Measurements from ENCODE around the gene RAB20.
A peak's percentile ranks its signal among the peaks of the same experiment; 100 is the strongest.
"Not testable (repeated sequence)": the region's sequence is repeated elsewhere in the genome, so short reads cannot be mapped to it uniquely, and the experiment has no call there.

Gene RAB20, protein sequence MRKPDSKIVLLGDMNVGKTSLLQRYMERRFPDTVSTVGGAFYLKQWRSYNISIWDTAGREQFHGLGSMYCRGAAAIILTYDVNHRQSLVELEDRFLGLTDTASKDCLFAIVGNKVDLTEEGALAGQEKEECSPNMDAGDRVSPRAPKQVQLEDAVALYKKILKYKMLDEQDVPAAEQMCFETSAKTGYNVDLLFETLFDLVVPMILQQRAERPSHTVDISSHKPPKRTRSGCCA

DNA sequence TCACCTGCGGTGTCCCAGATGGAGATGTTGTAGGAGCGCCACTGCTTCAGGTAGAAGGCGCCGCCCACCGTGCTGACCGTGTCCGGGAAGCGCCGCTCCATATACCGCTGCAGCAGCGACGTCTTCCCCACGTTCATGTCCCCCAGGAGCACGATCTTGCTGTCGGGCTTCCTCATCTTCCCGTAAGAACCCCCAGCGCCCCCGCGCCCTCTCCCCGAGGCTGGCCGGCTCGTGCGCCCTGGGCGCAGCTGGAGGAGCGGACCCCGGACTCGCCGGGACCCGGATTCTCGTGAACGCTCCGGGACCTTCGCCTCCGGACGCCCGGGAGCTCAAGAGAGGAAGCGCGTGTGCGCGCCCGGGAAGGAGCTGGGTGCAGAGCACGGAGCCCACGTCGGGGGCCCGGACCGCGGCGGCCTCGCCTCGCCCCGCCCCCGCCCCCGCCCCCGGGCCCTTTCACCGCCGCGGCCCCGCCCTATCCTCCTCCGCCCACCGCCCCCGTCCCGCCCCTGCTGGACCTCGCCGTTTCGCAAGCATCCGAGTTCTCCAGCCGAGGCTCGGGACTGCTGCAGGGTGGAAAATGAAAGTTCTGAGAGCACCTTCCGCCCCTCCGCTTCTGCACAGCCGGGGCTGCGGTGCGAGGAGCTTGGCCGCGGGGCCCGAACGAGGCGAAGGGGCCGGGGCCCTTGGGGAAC, at the start of gene RAB20:
Gene RAB20, minus strand, starts transcription at position 379 of the 692 bp plus-strand sequence. Its CDS starts 203 bp downstream, at position 176.
- peak in 1 of 2 donors; percentile 44 for DNase-seq

DNA sequence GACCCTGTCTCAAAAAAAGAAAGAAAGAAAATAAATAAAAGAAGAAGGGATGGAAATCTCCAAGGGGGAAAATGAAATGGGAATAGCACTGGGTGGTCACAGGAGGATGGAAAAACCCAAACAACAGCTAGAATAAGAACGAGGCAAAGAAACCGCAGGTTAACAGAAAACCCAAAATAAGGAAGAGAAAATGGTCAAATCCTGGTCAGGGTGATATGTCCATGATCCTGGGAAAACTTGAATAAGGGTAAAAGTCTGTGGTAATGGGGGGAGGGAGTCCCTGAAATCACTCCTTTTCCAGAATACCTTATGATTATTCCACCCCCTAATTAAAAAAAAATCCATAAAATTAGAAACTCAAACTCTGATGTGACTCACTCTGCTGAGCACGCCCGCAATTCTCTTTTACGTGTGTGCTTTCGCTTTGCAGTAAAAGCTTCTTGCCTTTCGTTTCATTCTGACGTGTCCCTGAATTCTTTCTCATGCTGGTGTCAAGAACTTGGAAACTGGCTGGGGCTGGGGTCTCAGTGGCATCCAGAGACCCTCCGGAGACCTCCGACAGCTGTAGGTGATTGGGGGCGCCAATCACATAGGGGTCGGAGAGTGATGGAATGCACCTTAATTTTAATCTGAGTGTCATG, 49.6 kb upstream of the RAB20 start:
- DNase-seq = no peak

DNA sequence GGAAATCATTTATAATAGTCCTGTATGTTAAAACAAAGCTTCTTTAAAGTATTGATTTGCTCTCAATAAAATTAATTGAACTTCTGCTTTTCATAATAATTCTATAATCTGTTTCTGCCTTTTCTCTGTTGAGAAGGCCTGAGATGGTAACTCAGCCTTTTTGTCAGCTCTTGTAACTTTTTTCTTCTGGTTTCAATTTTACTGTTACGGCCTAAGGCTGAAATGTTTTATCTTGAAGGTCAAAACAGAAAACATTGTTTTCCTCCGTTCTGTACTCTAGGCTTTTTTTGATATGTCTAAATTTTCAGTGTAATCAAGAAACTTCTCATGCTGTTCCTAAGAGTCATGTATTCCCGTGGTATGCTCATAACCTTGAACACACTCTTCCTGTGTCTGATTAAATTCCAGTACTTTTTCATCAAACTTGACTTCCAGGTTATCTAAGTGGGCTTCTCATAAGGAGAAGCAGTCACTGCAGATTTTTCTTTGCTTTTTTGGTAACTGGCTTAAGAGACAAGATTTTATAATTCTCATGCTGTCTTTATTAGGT, 46.2 kb upstream of the RAB20 start:
- no peak for DNase-seq

DNA sequence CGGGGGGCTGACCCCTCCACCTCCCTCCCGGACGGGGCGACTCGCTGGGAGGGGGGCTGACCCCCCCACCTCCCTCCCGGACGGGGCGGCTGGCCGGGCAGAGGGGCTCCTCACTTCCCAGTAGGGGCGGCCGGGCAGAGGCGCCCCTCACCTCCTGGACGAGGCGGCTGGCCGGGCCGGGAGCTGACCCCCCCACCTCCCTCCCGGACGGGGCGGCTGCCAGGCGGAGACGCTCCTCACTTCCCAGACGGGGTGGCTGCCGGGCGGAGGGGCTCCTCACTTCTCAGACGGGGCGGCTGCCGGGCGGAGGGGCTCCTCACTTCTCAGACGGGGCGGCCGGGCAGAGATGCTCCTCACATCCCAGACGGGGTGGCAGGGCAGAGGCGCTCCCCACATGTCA, 44.8 kb upstream of the RAB20 start:
- not testable (repeated sequence) for DNase-seq

DNA sequence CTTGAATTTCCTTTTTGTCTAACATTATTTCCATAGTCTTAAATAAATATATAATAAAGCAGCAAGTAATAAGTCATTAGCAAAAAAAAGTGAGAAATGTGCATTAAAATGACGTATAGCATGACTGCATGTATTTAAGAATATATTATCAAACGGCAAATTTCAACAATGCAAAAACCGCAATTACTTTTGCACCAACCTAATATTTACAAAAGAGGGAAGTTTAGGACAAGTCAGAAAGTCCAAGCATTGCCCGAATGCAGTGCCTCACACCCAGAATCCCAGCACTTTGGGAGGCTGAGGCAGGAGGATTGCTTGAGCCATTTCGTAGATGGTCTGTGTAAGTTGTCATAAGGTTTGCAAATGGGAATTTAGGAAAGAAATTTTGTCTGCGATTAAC, 43.6 kb upstream of the RAB20 start:
- DNase-seq = no peak

DNA sequence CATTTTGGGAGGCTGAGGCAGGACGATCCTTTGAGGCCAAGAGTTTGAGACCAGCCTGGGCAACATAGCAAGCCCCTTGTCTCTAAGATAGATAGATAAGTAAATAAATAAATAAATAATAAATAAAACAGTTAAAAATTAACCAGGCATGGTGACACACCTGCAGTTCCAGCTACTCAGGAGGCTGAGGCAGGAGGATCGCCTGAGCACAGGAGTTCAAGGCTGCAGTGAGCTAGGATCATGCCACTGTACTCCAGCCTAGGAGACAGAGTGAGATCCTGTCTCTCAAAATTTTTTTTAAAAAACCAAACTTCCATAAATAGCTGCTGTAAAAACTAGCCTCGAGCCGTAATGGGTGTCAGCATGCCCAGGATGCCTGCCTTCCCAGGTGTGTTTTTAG, 39.5 kb upstream of the RAB20 start:
- DNase-seq = no peak

DNA sequence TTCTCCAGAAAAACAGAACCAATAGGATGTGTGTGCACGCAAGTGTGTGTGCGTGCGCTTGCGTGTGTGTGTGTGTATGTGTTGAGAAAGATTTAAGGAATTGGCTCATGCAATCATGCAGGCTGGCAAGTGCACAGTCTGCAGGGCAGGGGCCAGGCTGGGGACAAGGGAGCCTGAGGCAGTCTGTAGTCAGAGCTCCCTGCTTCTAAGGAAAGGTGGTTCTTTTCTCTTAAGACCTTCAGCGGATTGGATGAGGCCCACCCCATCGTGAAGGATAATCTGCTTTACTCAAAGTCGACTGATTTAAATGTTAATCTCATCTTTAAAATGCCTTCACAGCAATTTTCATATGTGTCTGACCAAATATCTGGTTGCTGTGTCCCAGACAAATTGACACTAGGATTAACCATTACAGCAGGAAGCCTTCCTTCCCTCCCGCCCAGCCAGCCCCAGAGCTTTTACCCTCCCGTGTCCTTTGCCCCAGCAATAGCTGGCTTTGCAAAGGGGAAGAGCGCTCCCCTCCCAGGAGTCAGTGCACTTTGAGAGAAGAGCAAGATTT, 38.8 kb upstream of the RAB20 start:
- DNase-seq = no peak

DNA sequence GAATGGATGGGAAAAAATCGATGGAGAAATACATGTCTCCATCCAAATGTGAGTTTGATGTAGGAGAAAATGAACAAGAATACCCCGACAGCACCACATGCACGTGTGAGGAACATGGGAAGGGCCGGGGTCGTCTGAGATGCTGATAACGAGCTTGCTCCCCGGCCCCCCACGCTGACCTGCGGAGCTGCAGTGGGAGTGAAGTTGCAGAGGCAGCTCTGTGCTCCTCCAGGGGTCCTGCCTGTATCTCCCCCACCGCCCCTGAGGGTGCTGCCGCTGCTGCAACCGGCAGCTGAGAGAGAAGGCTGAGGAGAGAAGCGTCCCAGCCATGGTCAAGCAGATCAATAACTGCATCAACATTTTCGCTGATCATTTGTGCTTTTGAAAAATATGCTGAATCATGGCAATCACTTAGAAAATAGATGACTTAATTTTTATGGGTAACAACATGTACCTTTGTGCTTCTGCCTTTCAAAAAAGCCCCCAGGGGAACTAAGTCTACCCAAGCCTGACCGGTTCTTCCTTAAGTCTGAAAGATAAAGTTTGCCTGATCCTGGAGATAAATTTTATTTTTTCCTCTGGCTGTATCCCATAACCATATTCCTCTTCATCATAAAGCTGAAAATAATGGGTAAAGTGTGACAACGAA, 35.6 kb upstream of the RAB20 start:
- DNase-seq = no peak

DNA sequence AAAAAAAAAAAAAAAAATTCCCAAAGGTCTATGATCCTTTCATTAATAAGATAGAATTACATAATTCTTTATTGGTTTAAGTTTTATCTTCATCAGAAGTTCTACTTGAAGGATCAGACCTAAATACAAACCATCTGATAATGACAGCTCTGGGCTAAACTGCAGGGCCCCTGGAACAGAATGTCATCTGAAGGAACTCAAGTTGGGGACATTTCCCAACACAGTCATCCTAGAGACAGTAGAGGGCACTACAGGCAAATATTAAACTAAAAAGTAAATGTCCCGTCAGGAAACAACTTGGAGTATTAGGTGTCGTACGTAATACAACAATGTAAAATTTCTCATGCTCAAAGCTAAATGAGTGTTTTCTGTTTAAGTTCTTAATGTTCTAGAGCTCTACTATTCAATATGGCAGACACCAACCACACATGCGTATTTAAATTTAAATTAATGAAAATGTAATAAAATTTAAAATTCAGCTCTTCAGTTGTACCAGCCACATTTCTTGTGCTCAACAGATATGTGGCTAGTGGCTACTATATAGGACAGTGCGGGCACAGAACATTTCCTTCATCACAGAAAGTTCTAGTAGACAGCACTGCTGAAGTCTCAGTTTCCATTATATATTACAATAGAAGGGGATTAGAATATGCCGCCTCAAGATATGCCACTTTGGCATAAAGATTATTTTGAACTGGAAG, 32.1 kb upstream of the RAB20 start:
- DNase-seq = peak in 1 of 2 donors; percentile 36

DNA sequence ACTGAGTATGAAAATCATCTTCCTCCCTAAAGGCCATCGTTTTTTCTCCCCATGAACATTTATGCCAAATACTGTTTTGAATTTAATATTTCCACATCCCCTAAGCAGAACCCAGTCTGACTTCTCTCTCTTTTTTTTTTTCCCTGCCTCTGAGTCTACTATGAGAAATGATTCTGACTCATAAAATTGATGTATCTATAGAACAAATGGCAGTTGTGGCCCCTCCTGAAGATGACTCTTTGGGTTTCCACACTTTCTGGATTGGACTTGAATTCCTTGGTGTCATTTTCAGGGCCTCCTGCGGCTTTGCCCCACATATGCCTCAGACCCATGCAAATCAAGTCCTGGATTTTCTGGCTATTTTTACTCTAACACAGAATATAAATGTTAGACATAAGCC, 31.1 kb upstream of the RAB20 start:
- no peak for DNase-seq

DNA sequence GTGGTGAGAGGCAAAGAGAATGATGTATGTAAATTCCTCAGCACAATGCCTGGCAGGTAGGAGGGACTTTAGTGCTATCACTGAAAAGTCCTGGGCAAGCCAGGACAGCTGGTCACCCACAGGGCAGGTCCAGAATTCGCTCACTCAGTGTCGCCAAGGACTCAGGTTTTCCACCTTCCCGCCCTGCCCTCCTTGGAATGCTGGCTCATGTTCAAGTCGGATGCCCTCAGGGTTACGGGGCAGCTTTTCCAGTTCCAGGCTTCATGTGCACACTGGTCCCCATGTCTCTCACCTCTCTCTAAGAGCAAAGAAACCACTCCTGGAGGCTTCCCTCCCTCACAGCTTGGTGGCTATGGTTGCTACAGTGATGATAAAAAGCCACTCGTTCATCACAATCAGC, 29.1 kb upstream of the RAB20 start:
- DNase-seq = no peak

DNA sequence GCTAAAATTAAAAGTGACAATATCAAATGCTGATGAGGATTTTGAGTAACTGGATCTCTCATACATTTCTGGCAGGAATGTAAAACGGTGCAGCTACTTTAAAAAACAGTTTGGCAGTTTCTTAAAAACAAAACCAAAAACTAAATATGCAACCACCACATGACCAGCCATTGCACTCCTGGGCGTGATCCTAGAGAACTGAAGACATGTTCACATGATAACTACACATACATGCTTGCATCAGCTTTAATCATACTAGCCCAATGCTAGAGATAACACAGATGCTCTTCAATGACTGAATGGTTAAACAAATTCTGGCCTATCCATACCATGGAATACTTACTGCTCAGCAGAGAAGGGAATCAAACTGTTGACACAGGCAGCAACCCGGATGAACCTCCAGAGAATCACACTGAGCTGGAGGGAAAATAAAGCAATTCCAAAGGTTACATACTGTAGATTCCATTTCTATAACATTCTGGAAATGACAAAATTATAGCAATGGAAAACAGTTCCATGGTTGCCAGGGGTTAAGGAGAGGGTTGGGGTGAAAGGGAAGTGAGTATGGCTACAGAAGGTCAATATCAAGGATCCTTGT, 28.4 kb upstream of the RAB20 start:
- DNase-seq = no peak

DNA sequence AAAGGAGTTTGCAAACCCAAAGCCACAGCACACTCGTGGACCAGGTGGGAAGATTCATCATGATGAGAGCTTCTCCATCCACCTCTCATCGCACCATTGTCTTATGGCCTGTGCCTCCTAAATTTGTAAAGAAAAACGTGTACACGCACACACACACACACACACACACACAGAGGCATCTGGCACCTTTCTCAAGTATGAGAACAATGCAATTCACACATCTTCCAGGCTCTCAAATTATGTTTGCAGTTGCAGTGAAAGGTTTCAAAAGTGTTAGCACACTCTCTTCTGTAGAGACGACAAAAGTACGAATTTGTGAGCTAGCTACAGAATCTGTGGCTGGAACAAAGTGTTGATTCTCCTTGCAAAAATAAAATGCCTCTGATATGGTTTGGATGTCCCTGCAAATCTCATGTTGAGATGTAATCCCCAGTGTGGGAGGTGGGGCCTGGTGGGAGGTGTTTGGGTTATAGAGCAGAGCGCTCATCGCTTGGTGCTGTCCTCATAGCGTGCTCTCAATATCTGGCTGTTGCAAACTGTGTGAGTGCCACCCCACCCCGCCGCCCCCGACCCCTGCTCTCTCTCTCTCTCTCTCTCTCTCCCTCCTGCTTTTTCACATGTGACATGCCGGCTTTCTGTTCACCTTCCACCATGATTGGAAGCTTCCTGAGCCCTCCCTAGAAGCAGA, 21.8 kb upstream of the RAB20 start:
- DNase-seq = no peak

DNA sequence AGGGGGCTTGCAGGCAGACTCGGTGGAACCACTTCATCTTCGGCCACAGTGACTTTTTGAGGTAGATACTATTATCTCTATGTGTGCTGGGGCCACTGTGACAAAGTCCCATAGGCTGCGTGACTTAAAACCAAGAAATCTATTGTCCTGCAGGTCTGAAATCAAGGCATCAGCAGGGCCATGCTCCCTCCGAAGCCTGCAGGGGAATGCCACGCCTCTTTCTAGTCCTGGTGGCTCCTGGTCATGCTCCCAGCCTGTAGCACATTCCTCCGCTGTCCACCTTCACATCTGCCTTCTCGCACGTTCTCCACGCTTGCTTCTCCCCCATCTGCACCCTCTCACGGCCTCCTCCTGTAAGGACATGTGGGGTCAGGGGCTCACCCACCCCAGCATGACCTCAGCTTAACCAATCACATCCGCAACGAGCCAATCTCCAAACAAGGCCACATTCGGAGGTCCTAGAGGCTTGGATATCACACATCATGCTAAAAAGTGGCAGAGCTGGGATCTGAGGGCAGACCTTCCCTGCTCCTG, 21.0 kb upstream of the RAB20 start:
- DNase-seq = no peak

DNA sequence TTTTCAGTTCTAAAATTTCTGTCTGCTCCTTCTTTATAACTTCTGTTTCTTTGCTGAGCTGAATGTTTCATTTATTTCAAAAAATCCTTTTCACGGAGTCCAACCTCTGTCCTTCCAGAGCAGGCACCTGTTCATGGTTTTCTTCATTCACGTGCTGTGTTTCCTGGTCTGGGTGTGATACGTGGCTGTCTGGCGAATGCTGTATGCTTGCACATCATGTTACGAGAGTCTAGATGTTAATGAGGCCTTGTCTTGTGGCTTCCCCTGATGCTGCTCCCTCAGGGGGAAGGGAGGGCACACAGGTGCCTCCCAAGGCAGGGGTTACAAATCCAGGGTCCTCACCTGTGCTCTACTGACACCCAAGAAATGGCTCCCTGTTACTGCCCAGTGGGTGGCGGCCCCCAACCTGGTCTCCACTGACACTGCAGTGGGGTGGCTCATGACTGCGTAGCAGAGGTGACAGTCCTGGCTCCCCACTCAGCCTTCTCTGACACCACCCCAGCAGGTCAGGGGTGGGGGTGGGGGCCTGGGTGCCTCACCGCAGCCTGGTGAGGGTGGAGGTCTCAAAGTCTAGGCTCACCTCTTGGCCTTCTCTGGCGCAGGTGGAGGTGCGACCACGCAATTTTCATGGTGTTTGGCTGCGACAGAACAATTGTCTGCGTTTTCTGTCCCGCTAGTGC, 20.1 kb upstream of the RAB20 start:
- DNase-seq = no peak

DNA sequence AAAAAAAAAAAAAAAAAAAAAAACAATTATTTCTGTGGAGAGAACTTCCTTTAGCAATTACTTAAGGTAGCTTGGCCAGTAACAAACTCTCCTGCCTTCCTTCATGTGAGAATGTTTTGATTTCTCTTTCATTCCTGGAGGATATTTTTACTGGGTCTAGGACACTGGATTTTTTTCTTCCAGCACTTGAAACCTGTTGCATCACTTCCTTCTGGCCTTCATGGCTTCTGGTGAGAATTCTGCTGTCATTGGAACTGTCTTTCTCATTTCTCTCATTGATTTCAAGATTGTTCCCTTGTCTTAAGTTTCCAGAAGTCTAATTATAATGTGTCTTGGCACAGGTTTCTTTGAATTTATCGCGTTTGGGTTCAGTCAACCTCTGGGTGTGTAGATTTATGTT, 19.3 kb upstream of the RAB20 start:
- DNase-seq = no peak

DNA sequence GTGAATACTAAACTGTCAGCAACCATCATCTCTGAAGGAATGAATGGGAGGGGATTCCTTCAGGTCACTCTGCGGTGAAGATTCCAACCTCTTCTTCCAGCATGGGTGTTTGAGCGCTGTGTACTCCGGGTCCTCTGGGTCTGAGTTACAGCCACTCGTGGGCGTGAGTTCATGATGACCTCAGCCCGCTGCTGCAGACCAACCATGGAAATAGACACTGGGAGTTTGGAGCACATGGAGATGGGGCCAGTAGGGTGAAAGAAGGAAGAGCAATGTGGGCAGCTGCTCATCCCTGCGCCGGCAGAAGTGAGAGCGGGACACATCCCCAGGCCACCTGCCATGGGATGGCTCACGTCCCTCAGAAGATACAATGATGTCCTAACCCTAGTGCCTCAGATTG, 16.8 kb upstream of the RAB20 start:
- DNase-seq = no peak

DNA sequence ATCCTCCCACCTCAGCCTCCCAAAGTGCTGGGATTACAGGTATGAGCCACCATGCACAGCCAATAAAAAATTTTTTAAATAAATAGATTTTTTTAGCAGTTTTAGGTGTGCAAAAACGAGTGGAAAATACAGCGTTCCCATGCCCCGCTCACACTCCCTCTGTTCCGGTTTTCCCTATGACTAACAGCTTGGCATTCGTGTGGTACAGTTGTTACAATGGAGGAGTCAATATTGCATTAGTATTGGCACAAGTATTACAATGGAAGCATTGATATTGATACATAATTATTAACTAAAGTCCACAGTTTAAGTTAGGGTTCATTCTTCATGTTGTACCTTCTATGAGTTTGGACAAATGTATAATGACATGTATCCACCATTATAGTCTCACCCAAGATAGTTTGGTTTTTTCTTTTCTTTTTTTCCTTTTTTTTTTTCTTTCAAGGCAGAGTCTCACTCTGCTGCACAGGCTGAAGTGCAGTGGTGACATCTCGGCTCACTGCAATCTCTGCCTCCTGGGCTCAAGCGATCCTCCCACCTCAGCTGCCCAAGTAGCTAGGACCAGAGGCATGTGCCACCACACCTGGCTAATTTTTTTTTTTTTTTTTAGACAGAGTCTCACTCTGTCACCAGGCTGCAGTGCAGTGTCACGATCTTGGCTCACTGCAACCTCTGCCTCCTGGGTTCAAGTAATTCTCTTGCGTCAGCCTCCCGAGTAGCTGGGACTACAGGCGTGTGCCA, 15.4 kb upstream of the RAB20 start:
- DNase-seq = no peak

DNA sequence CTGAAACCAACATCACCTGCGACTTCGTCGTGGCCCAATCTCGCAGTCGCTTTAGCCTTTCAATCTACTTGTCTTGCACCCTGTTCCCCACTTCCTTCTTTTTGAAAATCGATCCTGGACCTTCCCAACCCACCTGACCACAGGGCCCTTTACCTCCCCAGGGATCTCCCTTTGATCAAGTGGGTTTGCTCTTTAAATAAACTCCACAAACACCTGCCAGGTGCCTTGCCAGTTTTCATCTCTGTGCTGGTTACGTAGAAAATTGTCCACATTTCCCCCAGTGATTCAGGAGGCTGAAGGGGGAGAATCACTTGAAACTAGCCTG, 14.5 kb upstream of the RAB20 start:
- no peak for DNase-seq

Measured in hippocampal formation (tissue), 2 donors.